HL-60 (cell line): ENCODE results near the gene MAN2A1.

ENCODE experiments used
- DNase-seq, 2 experiments: peaks; one replicate each; pipeline ENCODE4 v3.0.0-alpha.2; 2010 to 2020; ENCODE audit warnings: low read depth in 1 of 2, low spot score in 1 of 2
- H3K27ac ChIP-seq: fragments of 250-450 bp; sonication (Bioruptor Pico); replicated peaks from 2 replicates; pipeline ENCODE4 v1.5.1; 2020; ENCODE audit warnings: mild to moderate bottlenecking, moderate library complexity
- H3K27me3 ChIP-seq: fragments of 250-450 bp; sonication (Bioruptor Pico); 2 replicates; pipeline ENCODE4 v1.5.1; 2021; ENCODE audit warnings: mild to moderate bottlenecking, moderate library complexity; ENCODE audit not compliant: insufficient read depth, poor library complexity, severe bottlenecking
- H3K4me3 ChIP-seq: replicated peaks from 2 replicates; pipeline ENCODE4 v1.5.1; 2011; ENCODE audit warnings: mild to moderate bottlenecking, control low read depth, low read length; ENCODE audit not compliant: insufficient read depth
- GABPA ChIP-seq: IDR thresholded peaks from 2 replicates; pipeline ENCODE4 v1.6.1; 2012; ENCODE audit warnings: low read depth
- POLR2AphosphoS5 ChIP-seq: IDR thresholded peaks from 2 replicates; pipeline ENCODE4 v1.6.1; 2012; ENCODE audit warnings: low read depth
- SPI1 ChIP-seq: IDR thresholded peaks from 2 replicates; pipeline ENCODE4 v1.6.1; 2012; ENCODE audit warnings: low read depth, mild to moderate bottlenecking, borderline replicate concordance
- TF ChIP-seq, protein P1 (sequence below): IDR thresholded peaks from 2 replicates; pipeline ENCODE4 v1.6.1; 2012; ENCODE audit warnings: low read depth; ENCODE audit not compliant: insufficient replicate concordance
- TF ChIP-seq, protein P2 (sequence below): IDR thresholded peaks from one replicate; pipeline ENCODE4 v1.5.1; 2011; ENCODE audit warnings: low read length, control low read depth, inconsistent platforms; ENCODE audit not compliant: insufficient read depth

Gene MAN2A1

DNA sequence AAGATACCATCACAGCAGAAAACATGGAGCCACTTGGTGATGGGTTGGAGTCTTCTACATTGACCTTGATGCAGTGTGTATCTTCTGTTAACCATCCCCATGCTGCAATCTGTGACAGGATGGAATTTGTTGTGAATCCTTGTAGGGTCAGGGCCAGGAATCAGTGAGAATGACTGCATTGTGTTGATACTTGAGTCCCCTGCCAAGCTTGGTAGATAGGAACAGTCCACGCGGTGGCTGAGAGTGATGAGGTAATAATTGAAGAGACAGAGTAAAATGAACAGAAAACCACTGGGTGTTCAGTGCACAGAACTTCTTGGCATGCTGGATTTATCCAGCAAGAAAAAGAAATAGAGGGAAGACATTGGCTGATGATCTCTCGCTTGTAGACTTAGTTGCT lies 217.5 kb downstream of the MAN2A1 start:
- Histone ChIP-seq H3K27ac (no peak overlapping the region), H3K27me3 (no peaks in the 10 kb centered on the region), H3K4me3 (no peak overlapping the region)
- TF ChIP-seq SPI1 (no peak), GABPA (no peak), POLR2AphosphoS5 (no peak)
- TF ChIP-seq, protein P1, sequence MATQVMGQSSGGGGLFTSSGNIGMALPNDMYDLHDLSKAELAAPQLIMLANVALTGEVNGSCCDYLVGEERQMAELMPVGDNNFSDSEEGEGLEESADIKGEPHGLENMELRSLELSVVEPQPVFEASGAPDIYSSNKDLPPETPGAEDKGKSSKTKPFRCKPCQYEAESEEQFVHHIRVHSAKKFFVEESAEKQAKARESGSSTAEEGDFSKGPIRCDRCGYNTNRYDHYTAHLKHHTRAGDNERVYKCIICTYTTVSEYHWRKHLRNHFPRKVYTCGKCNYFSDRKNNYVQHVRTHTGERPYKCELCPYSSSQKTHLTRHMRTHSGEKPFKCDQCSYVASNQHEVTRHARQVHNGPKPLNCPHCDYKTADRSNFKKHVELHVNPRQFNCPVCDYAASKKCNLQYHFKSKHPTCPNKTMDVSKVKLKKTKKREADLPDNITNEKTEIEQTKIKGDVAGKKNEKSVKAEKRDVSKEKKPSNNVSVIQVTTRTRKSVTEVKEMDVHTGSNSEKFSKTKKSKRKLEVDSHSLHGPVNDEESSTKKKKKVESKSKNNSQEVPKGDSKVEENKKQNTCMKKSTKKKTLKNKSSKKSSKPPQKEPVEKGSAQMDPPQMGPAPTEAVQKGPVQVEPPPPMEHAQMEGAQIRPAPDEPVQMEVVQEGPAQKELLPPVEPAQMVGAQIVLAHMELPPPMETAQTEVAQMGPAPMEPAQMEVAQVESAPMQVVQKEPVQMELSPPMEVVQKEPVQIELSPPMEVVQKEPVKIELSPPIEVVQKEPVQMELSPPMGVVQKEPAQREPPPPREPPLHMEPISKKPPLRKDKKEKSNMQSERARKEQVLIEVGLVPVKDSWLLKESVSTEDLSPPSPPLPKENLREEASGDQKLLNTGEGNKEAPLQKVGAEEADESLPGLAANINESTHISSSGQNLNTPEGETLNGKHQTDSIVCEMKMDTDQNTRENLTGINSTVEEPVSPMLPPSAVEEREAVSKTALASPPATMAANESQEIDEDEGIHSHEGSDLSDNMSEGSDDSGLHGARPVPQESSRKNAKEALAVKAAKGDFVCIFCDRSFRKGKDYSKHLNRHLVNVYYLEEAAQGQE = no peak
- TF ChIP-seq, protein P2, sequence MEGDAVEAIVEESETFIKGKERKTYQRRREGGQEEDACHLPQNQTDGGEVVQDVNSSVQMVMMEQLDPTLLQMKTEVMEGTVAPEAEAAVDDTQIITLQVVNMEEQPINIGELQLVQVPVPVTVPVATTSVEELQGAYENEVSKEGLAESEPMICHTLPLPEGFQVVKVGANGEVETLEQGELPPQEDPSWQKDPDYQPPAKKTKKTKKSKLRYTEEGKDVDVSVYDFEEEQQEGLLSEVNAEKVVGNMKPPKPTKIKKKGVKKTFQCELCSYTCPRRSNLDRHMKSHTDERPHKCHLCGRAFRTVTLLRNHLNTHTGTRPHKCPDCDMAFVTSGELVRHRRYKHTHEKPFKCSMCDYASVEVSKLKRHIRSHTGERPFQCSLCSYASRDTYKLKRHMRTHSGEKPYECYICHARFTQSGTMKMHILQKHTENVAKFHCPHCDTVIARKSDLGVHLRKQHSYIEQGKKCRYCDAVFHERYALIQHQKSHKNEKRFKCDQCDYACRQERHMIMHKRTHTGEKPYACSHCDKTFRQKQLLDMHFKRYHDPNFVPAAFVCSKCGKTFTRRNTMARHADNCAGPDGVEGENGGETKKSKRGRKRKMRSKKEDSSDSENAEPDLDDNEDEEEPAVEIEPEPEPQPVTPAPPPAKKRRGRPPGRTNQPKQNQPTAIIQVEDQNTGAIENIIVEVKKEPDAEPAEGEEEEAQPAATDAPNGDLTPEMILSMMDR = no peak
- no peak for DNase-seq

DNA sequence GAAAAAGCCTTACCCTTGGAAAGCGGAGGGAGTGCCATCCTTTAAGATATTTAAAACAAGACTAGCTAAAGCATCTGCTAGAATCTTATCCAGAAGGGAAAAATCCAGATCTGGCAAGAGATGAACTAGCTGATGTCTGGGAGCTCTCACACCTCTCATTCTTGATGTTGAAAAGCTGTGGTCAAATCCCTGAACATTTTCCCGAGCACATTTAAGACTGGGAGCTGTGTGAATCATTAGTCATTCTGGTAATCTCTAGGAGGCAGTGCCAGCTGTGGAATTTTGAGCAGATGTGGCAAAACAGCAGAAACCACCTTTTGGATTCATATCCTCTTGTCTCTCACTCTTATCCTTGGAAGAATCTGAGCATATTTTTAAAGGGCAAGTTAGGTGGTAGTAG lies 218.0 kb downstream of the MAN2A1 start:
- Histone ChIP-seq H3K27me3 (no peaks in the 10 kb centered on the region), H3K4me3 (no peak overlapping the region), H3K27ac (no peak overlapping the region)
- DNase-seq = no peak
- no peak for TF ChIP-seq SPI1
- TF ChIP-seq POLR2AphosphoS5 = no peak
- TF ChIP-seq, protein P2 = no peak
- TF ChIP-seq, protein P1 = no peak
- TF ChIP-seq GABPA = no peak

DNA sequence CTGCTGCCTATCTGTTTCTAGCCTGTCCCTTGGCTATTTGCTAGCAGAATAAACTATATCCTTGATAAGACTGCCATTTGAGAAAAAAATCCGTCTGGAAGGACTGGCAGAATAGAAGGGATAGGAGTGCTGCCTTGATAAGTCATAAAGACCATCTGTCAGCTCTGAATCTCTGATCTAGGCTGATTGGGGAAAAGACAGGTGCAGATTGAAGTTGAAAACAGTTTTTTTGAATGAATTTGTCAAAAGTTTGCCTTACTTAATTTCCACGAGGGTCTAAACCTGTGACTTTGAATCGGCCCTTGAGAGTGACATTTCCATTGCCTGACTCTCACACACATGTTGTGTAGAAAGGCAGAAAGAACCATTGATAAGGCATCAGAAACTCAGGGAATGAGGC lies 218.6 kb downstream of the MAN2A1 start:
- no peak overlapping the region for H3K27ac ChIP-seq
- TF ChIP-seq, protein P1 = no peak
- TF ChIP-seq SPI1 (no peak), POLR2AphosphoS5 (no peak)
- TF ChIP-seq, protein P2 = no peak
- H3K27me3 ChIP-seq = no peaks in the 10 kb centered on the region
- DNase-seq = no peak
- H3K4me3 ChIP-seq = no peak overlapping the region
